Measurements from ENCODE around the gene CRB2.

- TF ChIP-seq EZH2 (IDR thresholded peaks at IDR 0.05; ENCODE audit: borderline replicate concordance, insufficient read depth, low read depth, low read length, poor library complexity, severe bottlenecking) = no peak
- TF ChIP-seq CTCF (IDR thresholded peaks at IDR 0.05) = no peak
Measured at GRCh38 chr9:123346826-123347225, 9.2 kb upstream of the CRB2 start.
